Muscle layer of duodenum (tissue), 2 donors: ENCODE data around the gene GAK.

Experiments used
- H3K27ac ChIP-seq: one replicate; pipeline ENCODE4 v1.7.0; 2013; ENCODE audit warnings: mild to moderate bottlenecking, low read length
- H3K27me3 ChIP-seq: one replicate; pipeline ENCODE4 v1.7.0; 2013; ENCODE audit warnings: low read depth, mild to moderate bottlenecking, control low read depth, low read length
- H3K36me3 ChIP-seq, 2 donors: one replicate each; pipeline ENCODE4 v1.7.0; 2013; ENCODE audit warnings: low read length in 2 of 2, control low read depth in 1 of 2, mild to moderate bottlenecking in 1 of 2; ENCODE audit not compliant: insufficient read depth in 2 of 2, control insufficient read depth in 1 of 2
- H3K4me1 ChIP-seq, 2 donors: one replicate each; pipeline ENCODE4 v1.7.0; 2013; ENCODE audit warnings: low read length in 2 of 2, mild to moderate bottlenecking in 2 of 2, control low read depth in 1 of 2, moderate library complexity in 1 of 2; ENCODE audit not compliant: insufficient read depth in 2 of 2, control insufficient read depth in 1 of 2
- H3K4me3 ChIP-seq, 2 donors: one replicate each; pipeline ENCODE4 v1.7.0; 2013; ENCODE audit warnings: low read length in 2 of 2, low read depth in 1 of 2, mild to moderate bottlenecking in 1 of 2
- H3K9me3 ChIP-seq, 2 donors: one replicate each; pipeline ENCODE4 v1.7.0; 2013; ENCODE audit warnings: low read length in 2 of 2, control low read depth in 1 of 2, mild to moderate bottlenecking in 1 of 2; ENCODE audit not compliant: control insufficient read depth in 1 of 2
- donor health status: healthy.

The GAK gene

GRCh38 chr4:888029-888428, 44.1 kb downstream of the GAK start:
- Histone ChIP-seq H3K27me3 (no peaks in the 10 kb centered on the region), H3K4me3 (no peak overlapping the region), H3K4me1 (no peaks in the 10 kb centered on the region), H3K27ac (no peak overlapping the region), H3K36me3 (peaks cover 18 to 86% of the 10 kb centered on the region in 2 donors), H3K9me3 (no peaks in the 10 kb centered on the region)

DNA sequence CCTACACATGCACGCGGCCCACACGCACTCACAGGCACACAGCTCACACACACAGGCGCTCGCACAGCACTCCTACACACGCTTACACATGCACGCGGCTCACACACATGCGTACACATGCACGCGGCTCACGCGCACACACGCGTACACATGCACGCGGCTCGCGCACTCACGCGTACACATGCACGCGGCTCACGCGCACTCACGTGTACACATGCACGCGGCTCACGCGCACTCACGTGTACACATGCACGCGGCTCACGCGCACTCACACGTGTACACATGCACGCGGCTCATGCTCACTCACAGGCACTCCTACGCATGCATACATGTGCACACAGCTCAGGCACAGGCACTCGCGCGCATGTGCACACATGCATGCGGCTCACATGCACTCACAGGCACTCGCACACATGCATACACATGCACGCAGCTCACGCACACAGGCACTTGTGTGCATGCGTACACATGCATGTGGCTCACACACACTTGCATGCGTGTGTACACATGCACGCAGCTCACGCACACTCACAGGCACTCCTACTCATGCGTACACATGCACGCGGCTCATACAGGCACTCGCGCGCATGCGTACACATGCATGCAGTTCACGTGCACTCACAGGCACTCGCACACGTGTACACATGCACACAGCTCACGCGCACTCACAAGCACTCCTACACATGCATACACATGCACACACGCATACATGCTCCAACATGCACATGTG, 44.9 kb downstream of the GAK start:
- Histone ChIP-seq H3K9me3 (no peaks in the 10 kb centered on the region), H3K27me3 (no peaks in the 10 kb centered on the region), H3K4me3 (no peak overlapping the region), H3K27ac (no peak overlapping the region), H3K36me3 (peaks cover 20 to 86% of the 10 kb centered on the region in 2 donors), H3K4me1 (no peaks in the 10 kb centered on the region)

DNA sequence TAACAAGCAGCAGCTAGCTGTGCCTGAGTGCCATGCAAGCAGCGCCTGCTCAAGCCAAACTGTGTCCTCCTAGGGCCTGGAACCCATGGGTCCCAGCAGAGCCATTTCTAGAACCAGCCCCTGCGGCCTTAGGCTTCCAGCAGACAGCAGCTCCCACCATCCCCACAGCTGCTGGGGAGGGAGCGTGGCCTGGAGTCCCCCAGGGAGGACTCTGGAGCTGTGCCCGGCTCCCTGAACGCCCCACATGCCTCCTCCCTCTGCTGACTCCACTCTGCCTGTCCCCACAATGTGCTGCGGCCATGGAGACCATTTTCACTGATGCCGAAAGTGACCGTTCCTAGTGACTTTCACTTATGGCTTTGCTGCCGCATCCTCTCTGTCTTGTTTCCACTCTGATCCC, 45.9 kb downstream of the GAK start:
- no peak overlapping the region for H3K4me3 ChIP-seq
- H3K36me3 ChIP-seq = peaks cover 16 to 93% of the 10 kb centered on the region in 2 donors
- H3K9me3 ChIP-seq = no peaks in the 10 kb centered on the region
- H3K4me1 ChIP-seq = no peaks in the 10 kb centered on the region
- no peaks in the 10 kb centered on the region for H3K27me3 ChIP-seq
- H3K27ac ChIP-seq = no peak overlapping the region

DNA sequence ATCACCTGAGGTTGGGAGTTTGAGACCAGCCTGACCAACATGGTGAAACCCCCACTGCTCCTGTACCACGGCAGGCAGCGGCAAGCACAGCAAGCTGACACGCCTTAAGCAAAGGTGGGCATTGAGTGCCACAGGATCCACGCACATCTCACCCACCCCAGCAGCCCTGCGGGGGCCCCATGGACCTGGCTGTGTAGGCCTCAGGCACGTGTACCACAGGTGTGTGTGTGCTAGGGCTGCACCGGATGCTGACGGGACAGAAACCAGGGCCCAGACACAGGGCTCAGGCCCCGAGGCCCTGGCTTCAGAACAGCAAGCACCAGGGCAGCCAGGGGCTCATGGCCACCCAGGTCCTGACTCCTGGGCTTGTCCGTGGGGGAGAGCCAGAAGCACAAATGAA, 46.8 kb downstream of the GAK start:
- H3K4me3 ChIP-seq = no peak overlapping the region
- no peak overlapping the region for H3K27ac ChIP-seq
- peaks cover 16 to 96% of the 10 kb centered on the region in 2 donors for H3K36me3 ChIP-seq
- H3K27me3 ChIP-seq = no peaks in the 10 kb centered on the region
- no peaks in the 10 kb centered on the region for H3K4me1 ChIP-seq
- H3K9me3 ChIP-seq = no peaks in the 10 kb centered on the region

DNA sequence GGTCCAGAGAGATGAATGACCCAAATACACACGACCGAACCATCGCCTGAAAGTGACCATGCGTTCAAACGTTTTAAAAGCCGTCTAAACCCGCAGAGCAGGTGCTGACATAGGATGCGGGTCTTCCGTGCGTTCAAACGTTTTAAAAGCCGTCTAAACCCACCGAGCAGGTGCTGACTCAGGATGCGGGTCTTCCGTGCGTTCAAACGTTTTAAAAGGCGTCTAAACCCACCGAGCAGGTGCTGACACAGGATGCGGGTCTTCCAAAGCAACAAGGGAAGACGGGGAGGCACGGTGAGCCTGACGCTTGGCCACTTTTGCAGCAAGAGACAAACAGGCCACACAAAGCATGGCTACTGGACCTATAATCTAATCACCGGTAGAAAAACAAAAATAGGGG, 47.2 kb downstream of the GAK start:
- Histone ChIP-seq H3K27ac (no peak overlapping the region), H3K27me3 (no peaks in the 10 kb centered on the region), H3K36me3 (peaks cover 16 to 96% of the 10 kb centered on the region in 2 donors), H3K4me3 (no peak overlapping the region), H3K9me3 (no peaks in the 10 kb centered on the region), H3K4me1 (no peaks in the 10 kb centered on the region)

DNA sequence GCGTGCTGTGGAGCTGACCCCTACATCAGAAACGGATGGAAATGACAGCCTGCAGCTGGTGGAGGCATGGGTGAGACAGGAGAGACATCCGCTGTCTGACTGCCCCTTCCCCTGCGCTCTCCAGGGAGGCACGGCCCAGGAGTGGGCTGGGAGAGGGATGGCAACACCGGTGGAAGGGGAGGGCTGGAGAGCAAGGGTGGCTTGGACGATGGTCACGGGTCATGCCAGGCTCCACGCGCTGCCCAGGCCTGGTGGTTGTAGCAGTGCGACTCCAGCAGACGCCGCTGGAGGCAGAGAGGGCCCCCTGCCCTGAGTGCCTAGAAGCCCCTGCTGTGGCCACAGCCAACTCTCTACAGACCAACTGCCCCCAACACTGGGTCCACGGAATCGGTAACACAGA, 47.9 kb downstream of the GAK start:
- Histone ChIP-seq H3K27ac (no peak overlapping the region), H3K36me3 (peaks cover 19 to 96% of the 10 kb centered on the region in 2 donors), H3K4me3 (no peak overlapping the region), H3K9me3 (no peaks in the 10 kb centered on the region), H3K27me3 (no peaks in the 10 kb centered on the region), H3K4me1 (no peaks in the 10 kb centered on the region)

DNA sequence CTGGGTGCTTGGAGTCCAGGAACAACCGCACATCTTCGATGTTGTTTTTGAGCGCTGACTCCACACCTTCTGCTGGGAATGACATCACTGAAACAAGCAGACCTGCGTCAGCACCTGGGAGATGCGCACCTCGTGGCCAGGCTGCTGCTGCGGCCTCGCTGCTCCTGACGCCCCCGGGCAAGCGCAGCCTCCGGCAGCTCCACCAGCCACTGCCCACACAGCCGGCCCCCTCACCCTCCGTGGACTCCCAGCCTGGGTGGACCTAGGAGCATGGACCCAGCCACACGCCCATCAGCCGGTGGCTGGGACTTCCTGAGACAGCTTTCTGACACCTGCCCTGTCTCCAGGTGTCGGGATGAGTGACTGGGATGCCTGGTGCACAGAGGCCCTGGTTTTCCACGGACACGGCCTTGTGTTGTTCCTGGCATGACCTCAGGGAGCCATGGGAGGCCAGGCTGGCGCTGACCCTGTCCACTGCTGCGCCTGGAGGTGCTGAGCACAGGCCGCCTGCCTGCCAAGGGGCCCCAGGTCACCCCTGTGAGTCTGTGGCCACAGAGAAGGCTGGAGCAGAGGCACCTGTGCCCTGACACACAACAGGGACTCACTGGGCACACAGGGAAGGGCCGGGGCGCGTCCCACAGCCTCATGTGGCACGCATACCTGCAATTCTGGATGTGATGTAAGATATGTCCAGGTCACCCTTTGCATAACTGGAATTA, 48.6 kb downstream of the GAK start:
- H3K9me3 ChIP-seq = no peaks in the 10 kb centered on the region
- H3K4me3 ChIP-seq = no peak overlapping the region
- H3K4me1 ChIP-seq = no peaks in the 10 kb centered on the region
- no peaks in the 10 kb centered on the region for H3K27me3 ChIP-seq
- peaks cover 26 to 96% of the 10 kb centered on the region in 2 donors for H3K36me3 ChIP-seq
- no peak overlapping the region for H3K27ac ChIP-seq

DNA sequence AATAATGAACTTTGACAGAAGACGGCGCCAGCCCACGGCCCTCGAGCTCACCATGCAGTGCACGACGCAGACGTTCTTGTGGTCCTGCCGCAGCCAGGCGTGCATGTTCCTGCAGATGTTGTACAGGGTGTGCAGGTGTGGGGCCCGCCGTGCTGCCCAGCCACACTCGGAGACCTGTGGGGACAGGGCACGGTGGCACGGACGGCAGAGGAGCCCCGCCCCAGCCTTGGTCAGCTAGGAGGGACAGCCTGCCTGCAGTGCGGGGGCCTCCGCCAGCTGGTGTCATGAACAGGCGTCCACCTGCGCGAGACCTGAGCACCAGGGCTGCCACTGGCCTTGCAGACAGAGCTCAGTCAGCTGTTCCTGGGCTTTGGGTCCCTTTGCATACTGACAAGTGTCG, 49.5 kb downstream of the GAK start:
- H3K9me3 ChIP-seq = no peaks in the 10 kb centered on the region
- H3K4me1 ChIP-seq = no peaks in the 10 kb centered on the region
- no peak overlapping the region for H3K27ac ChIP-seq
- H3K27me3 ChIP-seq = no peaks in the 10 kb centered on the region
- H3K4me3 ChIP-seq = no peak overlapping the region
- peaks cover 23 to 94% of the 10 kb centered on the region in 2 donors for H3K36me3 ChIP-seq

- H3K9me3 ChIP-seq = no peaks in the 10 kb centered on the region
- H3K36me3 ChIP-seq = peaks cover 21 to 96% of the 10 kb centered on the region in 2 donors
- H3K27ac ChIP-seq = no peak overlapping the region
- H3K4me1 ChIP-seq = no peaks in the 10 kb centered on the region
- H3K4me3 ChIP-seq = no peak overlapping the region
- no peaks in the 10 kb centered on the region for H3K27me3 ChIP-seq
These were observed 50.4 kb downstream of the GAK start for GRCh38 chr4:881709-882108.

DNA sequence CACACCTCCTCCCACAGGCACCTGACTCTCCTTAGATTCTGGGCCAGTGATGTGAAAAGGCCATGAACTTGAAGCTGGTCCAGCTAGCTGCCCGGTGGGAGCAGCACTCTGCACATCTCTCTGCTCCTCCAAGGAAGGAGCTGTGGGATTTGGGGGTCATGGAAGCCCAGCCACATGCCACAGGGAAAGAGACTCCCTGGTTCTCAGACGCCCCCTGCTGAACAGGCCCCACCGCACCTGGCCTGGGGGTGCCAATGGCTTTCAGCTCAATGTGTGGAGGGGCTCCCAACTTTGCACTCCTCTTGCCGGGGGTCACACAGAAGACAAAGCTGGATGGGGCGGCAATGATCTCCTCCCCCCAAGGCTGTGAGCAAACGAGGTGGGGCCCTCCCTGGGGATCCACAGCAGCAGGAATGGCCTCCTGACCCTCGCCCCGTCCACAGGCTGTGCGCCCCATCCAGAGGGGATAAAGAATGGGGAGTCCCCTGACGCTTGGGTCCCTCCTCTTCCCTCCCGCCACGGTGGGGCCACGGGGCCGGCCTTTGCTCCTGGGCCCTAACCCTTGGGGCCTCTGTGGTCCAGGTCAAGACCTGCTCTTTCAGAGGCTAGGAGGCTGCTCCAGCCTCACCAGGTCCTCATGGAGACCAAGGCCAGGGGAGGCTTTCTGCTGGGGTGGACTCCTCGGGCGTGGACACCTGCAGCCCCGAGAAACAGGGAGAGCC, 51.3 kb downstream of the GAK start:
- Histone ChIP-seq H3K27ac (no peak overlapping the region), H3K4me3 (no peak overlapping the region), H3K9me3 (no peaks in the 10 kb centered on the region), H3K4me1 (no peaks in the 10 kb centered on the region), H3K27me3 (no peaks in the 10 kb centered on the region), H3K36me3 (peaks cover 26 to 96% of the 10 kb centered on the region in 2 donors)

GRCh38 chr4:879729-880077, 52.4 kb downstream of the GAK start:
- Histone ChIP-seq H3K4me1 (no peaks in the 10 kb centered on the region), H3K4me3 (no peak overlapping the region), H3K27me3 (no peaks in the 10 kb centered on the region), H3K36me3 (peaks cover 26 to 95% of the 10 kb centered on the region in 2 donors), H3K27ac (no peak overlapping the region), H3K9me3 (no peaks in the 10 kb centered on the region)
